NCI-H446 (cell line): ENCODE data around the gene ABCD4.

Source experiments
- DNase-seq, 2 experiments: peaks; one replicate each; lab custom pipeline; 2025; lab: John Stamatoyannopoulos, UW

The ABCD4 gene

DNA sequence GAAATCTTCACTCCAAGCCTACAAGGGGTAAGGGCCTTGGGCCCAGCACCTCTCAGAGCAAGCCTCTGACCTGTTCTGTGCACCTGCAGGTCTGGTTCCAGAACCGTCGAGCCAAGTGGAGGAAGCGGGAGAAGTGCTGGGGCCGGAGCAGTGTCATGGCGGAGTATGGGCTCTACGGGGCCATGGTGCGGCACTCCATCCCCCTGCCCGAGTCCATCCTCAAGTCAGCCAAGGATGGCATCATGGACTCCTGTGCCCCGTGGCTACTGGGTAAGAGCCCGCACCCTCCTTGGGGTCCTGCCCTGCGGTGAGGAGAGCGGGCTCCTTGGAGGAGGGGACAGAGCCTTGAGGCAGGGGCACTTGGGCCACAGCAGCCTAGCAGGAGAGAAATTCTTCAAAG is 43.2 kb downstream of the ABCD4 start:
- no peak for DNase-seq

DNA sequence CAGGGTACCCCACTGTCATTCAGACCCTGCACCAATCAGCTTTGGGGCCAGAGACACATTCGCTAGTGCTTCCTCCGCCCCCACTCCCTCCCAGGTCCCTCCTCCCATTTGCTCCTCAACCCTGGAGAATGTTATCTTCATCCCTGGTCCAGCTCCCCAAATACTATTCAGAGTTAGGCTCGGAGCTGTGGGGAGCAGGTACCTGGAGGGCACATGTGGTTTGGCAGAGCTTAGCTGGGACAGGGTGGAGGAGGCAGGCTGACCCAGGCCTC is 44.0 kb downstream of the ABCD4 start:
- DNase-seq, result no peak

DNA sequence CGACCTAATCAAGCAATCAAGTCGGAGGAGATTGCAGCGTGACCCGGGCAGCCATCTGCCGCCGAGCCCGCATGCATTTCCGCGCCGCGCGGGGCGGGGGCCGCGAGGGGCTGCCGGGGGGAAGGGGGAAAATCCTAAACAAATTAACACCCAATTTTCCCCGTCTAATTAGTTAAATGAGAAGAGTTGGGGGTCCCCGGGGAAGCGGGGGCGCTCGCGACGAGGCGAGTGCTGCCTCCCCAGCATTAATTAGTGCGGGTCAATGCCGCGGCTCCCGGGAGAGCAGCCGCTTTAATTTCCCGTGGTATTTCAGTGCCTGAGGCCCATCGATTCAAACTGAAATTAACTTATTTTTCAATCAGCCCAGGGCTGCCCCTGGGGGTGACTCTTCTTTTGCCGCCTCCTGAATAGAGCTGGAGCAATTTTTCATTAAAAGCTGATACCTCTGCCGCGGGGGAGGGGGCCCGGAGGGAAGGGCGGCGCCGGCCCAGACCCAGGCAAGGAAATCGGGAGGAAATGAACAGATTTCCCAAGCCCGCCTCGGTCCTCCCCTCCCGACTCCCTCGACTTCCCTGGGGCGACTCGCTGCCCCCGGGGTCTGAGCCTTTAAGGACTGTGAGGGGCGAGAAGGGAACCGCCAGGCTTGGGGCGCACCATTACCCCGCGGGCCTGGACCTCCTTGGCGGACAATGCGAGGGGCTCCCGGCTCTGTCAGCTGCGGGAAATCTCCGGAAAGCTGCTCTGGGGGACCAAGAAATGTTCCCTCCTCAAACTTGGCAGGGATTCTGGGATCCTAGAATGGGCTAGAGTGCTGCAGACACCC is 44.6 kb downstream of the ABCD4 start:
- DNase-seq, result no peak

DNA sequence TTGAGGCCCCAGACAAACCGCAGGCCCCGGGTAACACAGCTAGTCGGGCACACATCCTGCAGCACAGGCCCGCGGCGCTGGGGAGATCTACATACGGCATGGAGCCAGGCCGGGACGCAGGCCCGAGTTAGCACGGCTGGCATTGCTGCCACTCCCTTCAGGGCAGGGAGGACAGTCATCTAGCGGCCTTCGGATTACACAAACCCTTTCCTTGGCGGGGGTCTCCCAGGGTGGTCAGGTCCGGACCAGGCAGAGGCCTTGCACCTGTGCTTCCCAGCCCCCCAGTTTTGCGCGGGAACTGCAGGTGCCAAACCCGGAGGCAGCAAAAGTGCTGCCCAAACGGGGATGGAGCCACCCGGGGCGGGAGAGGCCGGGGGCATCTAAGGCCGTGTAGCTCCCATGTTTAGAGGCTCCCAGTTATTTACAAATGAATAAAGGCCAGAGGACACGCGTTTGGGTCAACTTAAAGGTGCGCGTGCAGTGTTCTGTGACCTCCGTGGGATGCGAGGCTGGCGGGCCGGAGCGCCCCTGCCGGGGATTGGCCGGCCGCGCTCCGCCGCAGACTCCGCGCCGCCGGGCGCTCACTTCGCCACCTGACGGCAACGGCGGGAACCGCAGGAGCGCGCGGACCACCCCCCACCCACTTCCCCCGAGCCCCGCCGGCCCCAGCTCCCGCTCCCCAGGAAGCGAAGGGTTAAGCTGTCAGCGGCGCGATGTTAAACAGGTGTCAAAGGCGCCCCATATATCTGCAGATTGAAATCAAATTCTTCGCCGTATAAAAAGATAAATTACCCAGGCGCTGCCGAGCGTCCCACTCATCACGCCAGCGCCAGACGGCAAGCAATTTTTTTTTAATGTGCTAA is 45.4 kb downstream of the ABCD4 start:
- DNase-seq, result peak; percentile 43 to 78

DNA sequence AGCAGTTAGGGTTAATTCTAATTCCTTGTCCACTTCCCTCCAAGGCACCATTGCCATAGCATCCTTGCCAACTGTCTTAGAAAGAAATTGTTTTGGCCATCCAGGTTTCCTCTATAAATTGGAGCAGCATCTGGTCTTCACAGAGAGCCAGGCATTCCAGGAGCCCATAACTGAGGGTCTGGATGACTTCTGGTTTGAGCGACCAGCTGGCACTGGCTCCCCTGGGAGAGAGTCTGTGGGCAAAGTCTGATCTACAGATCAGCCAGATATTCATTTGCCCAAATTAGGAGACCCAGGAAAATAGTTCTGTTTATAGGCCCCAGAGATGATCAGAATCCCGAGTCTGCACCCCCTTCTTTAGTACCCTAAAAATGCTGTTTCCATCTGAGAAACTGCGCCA is 47.5 kb downstream of the ABCD4 start:
- DNase-seq, result peak in 1 of 2 experiments; percentile 88

DNA sequence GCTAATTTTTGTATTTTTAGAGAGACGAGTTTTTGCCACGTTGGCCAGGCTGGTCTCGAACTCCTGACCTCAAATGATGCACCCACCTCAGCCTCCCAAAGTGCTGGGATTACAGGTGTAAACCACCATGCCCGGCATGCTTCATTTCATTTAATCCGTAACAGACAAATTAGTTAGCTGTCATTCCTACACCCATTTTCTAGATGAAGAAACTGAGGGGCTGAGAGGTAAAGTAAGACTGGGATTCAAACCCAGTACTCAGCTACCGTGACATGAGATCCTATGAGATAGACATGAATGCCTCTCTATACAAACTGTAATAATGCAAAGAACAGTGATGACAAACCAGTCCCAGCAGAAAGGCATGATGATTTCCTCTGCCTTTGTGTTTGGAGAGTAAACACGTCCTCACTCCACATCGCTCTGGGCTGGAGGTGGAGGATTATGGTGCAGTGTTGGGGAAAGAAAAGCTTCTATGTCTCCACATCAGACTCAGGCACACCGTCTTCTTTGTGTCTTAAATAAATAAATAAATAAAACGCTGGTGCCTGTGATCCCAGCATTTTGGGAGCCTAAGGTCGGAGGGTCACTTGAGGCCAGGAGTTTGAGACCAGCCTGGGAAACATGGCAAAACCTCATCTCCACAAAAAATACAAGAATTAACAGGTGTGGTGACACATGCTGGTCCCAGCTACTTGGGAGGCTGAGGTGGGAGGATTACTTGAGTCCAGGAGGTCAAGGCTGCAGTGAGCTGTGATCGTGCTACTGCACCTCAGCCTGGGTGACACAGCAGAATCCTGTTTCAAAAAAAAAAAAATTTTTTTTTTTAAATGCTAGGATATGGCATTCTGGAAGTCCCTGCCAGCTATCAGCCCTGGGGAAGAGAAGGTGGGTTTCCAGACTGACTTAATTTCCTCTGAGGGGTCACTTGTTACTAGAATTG is 53.0 kb downstream of the ABCD4 start:
- no peak for DNase-seq

DNA sequence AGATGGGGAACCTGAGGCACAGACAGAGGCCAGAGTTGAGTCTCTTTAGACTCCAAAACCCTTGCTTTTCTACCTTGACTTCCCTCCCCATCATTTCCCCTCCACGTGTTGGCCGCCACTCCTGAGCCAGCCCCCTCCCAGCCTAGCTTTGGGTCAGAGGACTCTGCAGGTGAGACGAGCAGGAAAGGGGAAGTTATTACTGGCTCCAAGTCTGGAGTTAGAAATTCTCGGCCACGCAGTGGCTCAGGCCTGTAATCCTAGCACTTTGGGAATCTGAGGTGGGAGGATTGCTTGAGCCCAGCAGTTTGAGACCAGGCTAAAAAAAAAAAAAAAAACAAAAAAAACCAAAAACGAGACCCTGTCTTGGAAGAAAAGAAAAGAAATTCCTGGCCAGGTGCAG is 54.7 kb downstream of the ABCD4 start:
- DNase-seq, result no peak

DNA sequence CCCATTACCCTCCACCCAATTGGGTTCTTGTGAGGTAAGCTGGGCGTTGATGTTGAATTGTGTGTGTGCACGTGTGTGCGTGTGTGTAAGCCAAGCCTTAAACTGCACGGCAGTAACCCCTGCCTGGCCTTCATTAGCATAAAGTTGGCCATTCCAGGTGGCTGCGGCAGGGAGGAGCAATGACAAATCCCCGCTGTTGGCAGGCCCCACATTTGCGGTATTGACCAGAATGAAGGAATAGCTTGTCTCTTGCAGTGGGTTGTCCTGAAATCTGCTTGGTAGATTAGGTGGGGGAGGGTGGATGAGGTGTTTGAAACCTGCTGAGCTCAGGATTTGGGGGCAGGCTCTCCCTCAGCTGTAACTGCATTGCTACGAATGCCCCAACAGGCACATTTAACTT is 56.2 kb downstream of the ABCD4 start:
- DNase-seq, result no peak

DNA sequence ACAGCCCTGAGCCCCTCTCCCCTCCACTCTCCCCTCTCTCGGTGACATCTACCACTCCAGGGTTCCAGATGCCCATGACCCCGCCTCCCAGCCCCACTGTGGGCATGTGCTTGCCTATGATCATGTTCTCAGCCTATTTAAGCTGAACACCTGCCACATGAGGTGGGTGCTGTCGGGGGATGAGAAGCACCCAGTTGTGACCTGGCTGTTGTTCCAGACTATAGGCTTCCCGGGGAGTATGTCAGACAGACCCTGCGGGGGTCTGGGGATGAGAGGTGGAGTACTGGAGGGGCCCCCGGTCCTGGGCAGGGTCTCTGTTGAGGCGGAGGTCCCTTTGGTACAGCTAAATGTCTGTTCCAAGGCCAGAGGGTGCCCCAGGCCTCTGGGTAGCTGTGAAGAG is 57.4 kb downstream of the ABCD4 start:
- DNase-seq, result no peak

DNA sequence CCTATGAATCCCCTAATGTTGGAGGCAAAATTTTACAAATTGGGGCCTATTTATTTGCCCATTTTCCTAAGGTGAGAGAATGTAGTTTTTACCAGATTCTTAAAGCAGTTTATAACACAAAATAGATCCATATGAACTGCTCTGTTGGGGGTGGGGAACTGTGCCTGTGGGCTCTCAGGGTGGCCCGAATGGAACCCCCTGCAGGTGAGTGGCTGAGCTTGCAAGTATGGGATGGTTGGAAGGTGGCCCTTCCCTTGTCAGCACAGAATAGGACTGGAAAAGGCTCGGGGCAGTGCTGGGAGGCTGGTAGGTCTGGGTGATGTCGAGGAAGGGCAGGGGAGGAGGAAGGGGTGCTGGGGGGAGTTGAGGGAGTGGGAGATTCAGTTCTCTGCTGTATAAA is 58.6 kb downstream of the ABCD4 start:
- DNase-seq, result no peak

DNA sequence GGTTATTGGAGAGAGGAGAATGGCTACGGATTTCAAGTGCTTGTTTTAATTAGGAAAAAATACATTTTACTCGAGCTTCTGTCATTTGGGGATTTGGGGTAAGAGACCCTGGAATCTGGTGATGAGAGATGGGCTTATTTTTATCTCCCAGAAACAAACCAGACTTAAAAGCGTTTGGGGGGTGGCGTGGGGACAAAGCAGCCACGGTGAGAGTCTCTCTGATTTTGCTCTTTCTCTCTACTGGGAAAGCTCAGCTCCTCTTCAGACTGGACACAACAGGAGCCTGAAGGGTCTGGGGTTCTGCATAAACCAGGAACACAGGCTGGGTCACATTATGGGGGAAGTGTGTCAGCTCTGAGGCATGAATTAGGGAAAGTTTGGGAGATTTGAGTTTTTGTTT is 59.7 kb downstream of the ABCD4 start:
- DNase-seq, result no peak

DNA sequence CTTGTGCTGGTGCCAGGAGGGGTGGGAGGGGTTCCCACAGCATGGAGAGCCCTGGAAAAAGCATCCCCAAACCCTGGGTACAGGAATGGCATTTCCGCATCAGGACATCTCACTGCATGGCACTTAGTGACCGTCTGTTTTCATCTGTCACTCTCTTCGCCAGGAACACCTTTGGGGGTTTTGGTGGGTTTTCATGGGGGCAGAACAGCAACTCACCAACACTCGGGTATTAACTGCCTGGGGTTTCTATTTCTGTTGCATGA is 60.0 kb downstream of the ABCD4 start:
- no peak for DNase-seq

DNA sequence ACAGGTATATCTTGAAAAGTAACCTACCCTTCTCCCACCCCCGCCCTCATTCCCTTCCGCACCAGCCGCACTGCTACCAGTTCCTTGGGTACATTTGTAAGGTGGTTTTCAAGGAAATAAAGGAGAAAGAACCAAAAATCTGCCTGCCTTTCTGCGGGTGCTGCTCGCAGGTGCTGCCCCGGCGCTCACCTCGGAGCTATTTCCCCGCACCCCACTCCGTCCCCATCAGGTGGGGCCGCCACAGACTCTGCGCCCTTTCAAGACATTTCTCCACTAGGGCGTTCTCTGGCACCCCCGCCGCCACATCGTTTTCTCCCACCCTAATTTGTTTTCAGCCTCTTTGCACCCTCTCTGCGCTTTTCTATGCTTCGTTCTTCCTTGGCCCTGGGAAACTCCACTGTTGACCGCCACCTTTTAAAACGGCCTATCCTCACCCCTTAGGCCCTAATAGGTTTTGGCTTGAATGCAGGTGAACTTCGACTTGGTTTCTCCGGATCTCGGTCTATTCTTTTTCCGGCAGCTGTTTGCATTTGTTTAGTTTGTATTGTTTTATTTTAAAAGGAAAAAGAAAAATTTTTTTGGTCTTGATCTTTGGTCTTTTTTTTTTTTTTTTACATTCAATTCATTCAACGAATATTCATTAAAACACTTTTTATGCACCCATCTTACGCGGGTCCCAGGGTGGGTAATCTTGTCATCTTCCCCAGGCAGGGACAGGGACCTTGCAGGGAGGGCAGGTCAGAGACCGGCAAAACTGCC is 60.5 kb downstream of the ABCD4 start:
- no peak for DNase-seq

DNA sequence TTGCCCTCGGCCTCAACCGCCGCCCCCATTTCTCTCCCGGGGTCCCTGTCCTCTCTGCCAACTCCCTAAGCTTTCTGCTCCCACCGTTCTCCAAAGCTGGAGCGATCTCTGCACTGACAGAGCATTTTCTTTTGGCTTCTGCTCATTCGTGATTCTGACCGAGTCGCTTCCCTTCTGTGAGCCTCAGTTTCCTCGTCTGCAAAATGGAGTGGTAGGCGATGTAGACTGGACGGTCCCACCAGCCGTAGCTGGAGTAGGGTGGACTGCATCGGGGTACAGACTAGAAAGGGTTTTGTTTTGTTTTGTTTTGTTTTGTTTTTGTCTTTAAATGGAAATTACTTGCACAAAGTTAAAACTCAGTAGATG is 61.1 kb downstream of the ABCD4 start:
- no peak for DNase-seq

DNA sequence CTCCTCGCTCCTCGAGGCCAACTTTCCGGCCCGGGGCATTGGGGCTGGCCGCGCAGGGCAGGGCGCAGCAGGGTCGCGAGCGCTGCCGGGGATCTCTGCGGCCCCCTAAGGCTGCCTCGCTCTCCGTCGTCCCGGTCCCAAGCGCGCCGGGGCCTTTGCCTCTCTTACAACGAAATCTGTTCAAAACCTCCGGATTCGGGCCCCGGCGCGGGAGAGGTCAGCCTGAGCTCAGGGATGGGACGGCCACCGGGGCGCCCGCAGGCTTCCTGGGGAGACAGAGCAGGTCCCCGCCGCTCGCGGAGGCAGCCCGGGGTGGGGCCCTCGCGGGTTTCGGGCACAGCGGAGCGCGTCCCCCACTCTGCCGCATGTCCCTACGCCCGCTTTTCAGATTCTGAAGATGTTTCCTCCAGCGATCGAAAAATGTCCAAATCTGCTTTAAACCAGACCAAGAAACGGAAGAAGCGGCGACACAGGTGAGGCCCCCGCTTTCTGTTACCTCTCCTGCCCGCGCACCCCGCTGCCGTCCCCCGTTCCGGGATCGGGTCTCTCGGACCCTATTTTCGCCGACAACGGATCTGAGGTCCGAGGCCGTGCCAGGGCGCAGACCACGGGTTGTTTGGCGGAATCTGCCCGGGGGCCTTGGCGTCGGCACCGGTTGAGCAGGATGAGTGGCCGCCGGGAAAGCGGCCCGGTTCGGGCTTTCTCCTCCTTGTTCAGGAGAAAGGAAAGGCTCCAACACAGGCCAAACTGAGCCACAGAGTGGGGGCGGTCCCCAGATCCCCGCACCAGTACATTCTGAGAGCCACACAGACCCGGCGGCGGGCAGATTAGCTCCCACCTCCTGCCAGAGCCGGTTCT is 61.7 kb downstream of the ABCD4 start:
- no peak for DNase-seq

DNA sequence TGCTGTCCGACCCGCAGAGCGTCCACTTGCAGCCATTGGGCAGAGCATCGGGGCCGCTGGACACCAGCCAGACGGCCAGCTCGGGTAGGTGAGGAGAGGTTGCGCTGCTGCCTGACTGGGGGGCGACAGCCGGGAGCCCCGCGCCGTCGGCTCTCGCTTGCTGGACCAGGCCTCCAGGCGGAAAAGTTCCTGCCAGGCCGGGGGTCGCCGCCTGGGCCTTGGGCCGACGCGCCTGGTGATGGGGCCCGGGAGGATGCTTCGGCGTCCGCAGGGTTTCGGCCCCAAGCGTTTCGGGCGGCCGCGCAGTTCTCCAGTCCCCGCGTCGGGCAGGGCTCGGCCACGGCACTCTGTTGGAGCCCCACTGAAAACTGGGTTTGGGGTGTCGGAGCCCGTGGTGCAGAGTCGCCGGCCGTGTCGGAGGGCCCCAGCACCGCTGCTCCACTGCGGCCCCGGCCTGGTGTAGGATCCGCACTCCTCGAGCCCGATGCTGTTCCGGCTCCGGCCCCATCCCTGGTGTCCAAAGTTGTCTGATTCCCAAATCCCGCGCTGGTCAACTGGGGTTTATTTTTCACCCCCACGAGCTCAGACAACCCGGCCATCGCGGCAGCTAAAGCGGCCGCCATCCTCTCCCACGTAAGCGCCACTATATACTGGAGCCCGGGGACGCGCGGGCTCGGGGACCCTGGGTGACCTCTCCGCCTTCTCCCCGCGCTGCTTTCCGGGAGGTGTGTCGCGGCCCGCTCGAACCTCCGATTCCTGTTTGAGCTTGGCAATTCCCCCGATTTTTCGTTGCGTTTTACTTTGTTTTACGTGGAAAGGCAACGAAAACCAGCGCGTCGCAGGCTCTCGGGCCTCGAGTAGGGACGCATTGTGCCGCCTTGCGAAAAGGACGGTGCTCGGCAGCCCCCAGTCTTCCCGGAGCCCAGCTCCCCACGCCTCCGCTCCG is 62.6 kb downstream of the ABCD4 start:
- DNase-seq, result no peak

DNA sequence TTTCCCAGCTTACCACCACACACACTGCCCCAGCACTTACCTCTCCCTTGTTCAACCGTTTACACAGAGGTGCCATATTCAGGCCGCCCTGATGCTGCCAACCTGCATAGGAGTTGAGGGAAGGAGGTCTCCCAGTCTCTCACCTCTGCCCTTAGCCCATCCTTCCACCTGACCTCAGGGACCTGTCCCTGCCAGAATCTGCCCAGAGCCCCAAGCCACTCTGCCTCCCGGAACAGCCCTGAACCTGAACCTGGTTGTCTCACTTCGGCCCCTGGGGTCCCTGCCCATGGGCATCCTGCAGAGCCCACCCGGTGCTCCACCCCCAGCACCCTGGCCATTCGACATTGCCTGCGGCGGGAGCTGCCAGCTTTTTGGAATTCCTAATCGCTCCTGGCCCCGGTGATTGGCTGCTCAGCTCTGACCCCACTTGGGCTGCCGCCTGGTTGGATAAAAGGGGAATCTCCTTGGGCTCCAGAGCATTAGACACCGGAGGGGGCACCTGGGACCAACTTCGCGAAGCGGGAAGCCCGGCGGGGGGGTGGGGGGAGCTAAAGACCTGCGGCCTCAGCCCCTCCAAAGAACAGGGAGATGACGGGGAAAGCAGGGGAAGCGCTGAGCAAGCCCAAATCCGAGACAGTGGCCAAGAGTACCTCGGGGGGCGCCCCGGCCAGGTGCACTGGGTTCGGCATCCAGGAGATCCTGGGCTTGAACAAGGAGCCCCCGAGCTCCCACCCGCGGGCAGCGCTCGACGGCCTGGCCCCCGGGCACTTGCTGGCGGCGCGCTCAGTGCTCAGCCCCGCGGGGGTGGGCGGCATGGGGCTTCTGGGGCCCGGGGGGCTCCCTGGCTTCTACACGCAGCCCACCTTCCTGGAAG is 63.5 kb downstream of the ABCD4 start, which contains the start of gene VSX2:
Gene VSX2 (plus strand): TSS at position 476 of the 874 bp plus-strand sequence. CDS start 113 bp downstream, at position 589.
- no peak for DNase-seq

DNA sequence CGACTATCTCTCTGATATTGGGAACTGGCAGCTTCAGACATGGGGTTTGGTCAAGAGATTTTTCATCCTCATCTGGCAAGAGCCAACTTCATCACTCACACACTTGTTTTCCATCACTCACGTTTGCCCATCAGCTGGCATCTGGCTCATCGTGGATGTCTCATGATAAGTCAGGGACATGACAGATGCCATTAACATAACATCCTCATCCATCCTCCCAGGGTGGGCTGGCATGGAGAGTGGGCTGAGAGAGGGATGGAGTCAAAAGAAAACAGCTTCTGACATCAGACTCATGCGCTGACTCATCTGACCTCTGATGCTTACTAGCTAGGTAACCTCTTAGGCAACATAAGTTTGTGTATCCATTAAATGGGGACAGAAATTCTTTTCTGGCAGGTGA is 65.3 kb downstream of the ABCD4 start:
- no peak for DNase-seq
